Cardiac fibroblast (primary cell): ENCODE results near the gene MCTP1.

Experiments used
- DNase-seq, 2 donors: peaks; one replicate each; pipeline versions ENCODE4 v3.0.0 to v3.0.0-alpha.2; 2010; ENCODE audit warnings: low read depth in 2 of 2
- H3K4me3 ChIP-seq, 2 donors: replicated peaks in 1 of 2; 1 replicate in 1 of 2; 2 replicates in 1 of 2; pipeline ENCODE4 v1.5.1; 2011; ENCODE audit warnings: low read depth in 2 of 2, low read length in 2 of 2, mild to moderate bottlenecking in 2 of 2, moderate library complexity in 1 of 2
- CTCF ChIP-seq: IDR thresholded peaks from one replicate; pipeline ENCODE4 v1.5.1; 2011; ENCODE audit warnings: low read depth, mild to moderate bottlenecking, low read length, inconsistent platforms

The MCTP1 gene

GRCh38 chr5:95027775-95028174 lies 257.1 kb downstream of the MCTP1 start:
- TF ChIP-seq CTCF: no peak
- no peak for DNase-seq
- no peak overlapping the region for H3K4me3 ChIP-seq

GRCh38 chr5:95027151-95027721 lies 257.7 kb downstream of the MCTP1 start:
- no peak for TF ChIP-seq CTCF
- H3K4me3 ChIP-seq: no peak overlapping the region
- no peak for DNase-seq

GRCh38 chr5:95026718-95027117 lies 258.2 kb downstream of the MCTP1 start:
- no peak overlapping the region for H3K4me3 ChIP-seq
- TF ChIP-seq CTCF: no peak
- no peak for DNase-seq

- TF ChIP-seq CTCF: no peak
- H3K4me3 ChIP-seq: no peak overlapping the region
- peak in 1 of 2 donors; percentile 53 for DNase-seq
These were observed 261.8 kb downstream of the MCTP1 start for GRCh38 chr5:95022967-95023695.

- DNase-seq: no peak
- no peak for TF ChIP-seq CTCF
- H3K4me3 ChIP-seq: no peak overlapping the region
These were observed 264.5 kb downstream of the MCTP1 start for GRCh38 chr5:95020345-95020744.

- H3K4me3 ChIP-seq: no peak overlapping the region
- no peak for DNase-seq
- TF ChIP-seq CTCF: no peak
These were observed 265.9 kb downstream of the MCTP1 start for GRCh38 chr5:95018946-95019345.
